Endothelial cell (in vitro differentiated cells): ENCODE data around the gene ADGRV1. TPM values are rescaled to one million over a fixed set of nuclear protein-coding genes. Genes with fewer than 3 reads are reported as not detected.

Experiments
- DNase-seq: peaks from one replicate; pipeline ENCODE4 v3.0.0; 2021; ENCODE audit warnings: low spot score
- H3K27ac Mint-ChIP-seq: one replicate; pipeline ENCODE4 v1.8.0; 2021; ENCODE audit warnings: mixed read lengths, inconsistent platforms; ENCODE audit not compliant: unreplicated experiment
- H3K27me3 Mint-ChIP-seq: one replicate; pipeline ENCODE4 v1.8.0; 2021; ENCODE audit warnings: mild to moderate bottlenecking, moderate library complexity, mixed read lengths, inconsistent platforms; ENCODE audit not compliant: unreplicated experiment
- H3K36me3 Mint-ChIP-seq: one replicate; pipeline ENCODE4 v1.8.0; 2021; ENCODE audit warnings: mild to moderate bottlenecking, low read depth, mixed read lengths, inconsistent platforms; ENCODE audit not compliant: unreplicated experiment
- H3K4me1 Mint-ChIP-seq: one replicate; pipeline ENCODE4 v1.8.0; 2021; ENCODE audit warnings: mild to moderate bottlenecking, mixed read lengths, inconsistent platforms; ENCODE audit not compliant: unreplicated experiment
- H3K4me3 Mint-ChIP-seq: one replicate; pipeline ENCODE4 v1.8.0; 2021; ENCODE audit warnings: mild to moderate bottlenecking, mixed read lengths, inconsistent platforms; ENCODE audit not compliant: unreplicated experiment
- H3K9me3 Mint-ChIP-seq: one replicate; pipeline ENCODE4 v1.8.0; 2021; ENCODE audit warnings: mixed read lengths, inconsistent platforms; ENCODE audit not compliant: unreplicated experiment
- CTCF ChIP-seq: fragments of 200-600 bp; sonication (generic); IDR thresholded peaks from one replicate; pipeline ENCODE4 v1.5.0; 2021; ENCODE audit warnings: antibody characterized with exemption; ENCODE audit not compliant: unreplicated experiment
- total RNA-seq: library from RNA; stranded (reverse); fragmentation: NEBNext Ultra II Directional; extraction: Animal tissue kit (Norgen Biotek cat#: 25700); gene quantifications from one replicate; pipeline ENCODE4 v1.2.1, GENCODE V29; 2021; ENCODE audit not compliant: unreplicated experiment

Gene ADGRV1
- total RNA-seq, 1 donor from 2014 or later, result 23.1 TPM

- peaks cover 13% of the 10 kb centered on the region for H3K4me1 Mint-ChIP-seq
- DNase-seq, result no peak
- no peak for TF ChIP-seq CTCF
- H3K27ac Mint-ChIP-seq, result peak overlapping the region; percentile 57
- no peaks in the 10 kb centered on the region for H3K36me3 Mint-ChIP-seq
- H3K4me3 Mint-ChIP-seq, result no peak overlapping the region
- H3K9me3 Mint-ChIP-seq, result no peaks in the 10 kb centered on the region
- H3K27me3 Mint-ChIP-seq, result peaks cover 1% of the 10 kb centered on the region
Observed at GRCh38 chr5:90638878-90639277, 80.3 kb downstream of the ADGRV1 start.

- DNase-seq, result no peak
- no peak for TF ChIP-seq CTCF
- H3K27ac Mint-ChIP-seq, result no peak overlapping the region
- H3K4me1 Mint-ChIP-seq, result peaks cover 23% of the 10 kb centered on the region
- no peak overlapping the region for H3K4me3 Mint-ChIP-seq
- H3K36me3 Mint-ChIP-seq, result no peaks in the 10 kb centered on the region
- H3K9me3 Mint-ChIP-seq, result no peaks in the 10 kb centered on the region
- H3K27me3 Mint-ChIP-seq, result no peaks in the 10 kb centered on the region
Observed at GRCh38 chr5:90640484-90641059, 82.0 kb downstream of the ADGRV1 start.

- peaks cover 21% of the 10 kb centered on the region for H3K4me1 Mint-ChIP-seq
- H3K4me3 Mint-ChIP-seq, result no peak overlapping the region
- H3K27me3 Mint-ChIP-seq, result no peaks in the 10 kb centered on the region
- no peaks in the 10 kb centered on the region for H3K9me3 Mint-ChIP-seq
- H3K27ac Mint-ChIP-seq, result no peak overlapping the region
- no peak for DNase-seq
- H3K36me3 Mint-ChIP-seq, result no peaks in the 10 kb centered on the region
- no peak for TF ChIP-seq CTCF
Observed at GRCh38 chr5:90641528-90641927, 82.9 kb downstream of the ADGRV1 start.

- H3K9me3 Mint-ChIP-seq, result no peaks in the 10 kb centered on the region
- no peak overlapping the region for H3K27ac Mint-ChIP-seq
- H3K36me3 Mint-ChIP-seq, result no peaks in the 10 kb centered on the region
- DNase-seq, result no peak
- H3K4me1 Mint-ChIP-seq, result peaks cover 21% of the 10 kb centered on the region
- no peak for TF ChIP-seq CTCF
- no peak overlapping the region for H3K4me3 Mint-ChIP-seq
- no peaks in the 10 kb centered on the region for H3K27me3 Mint-ChIP-seq
Observed at GRCh38 chr5:90642706-90643229, 84.2 kb downstream of the ADGRV1 start.

- Mint-ChIP-seq H3K27me3 (no peaks in the 10 kb centered on the region), H3K9me3 (no peaks in the 10 kb centered on the region), H3K4me3 (no peak overlapping the region), H3K36me3 (no peaks in the 10 kb centered on the region), H3K4me1 (peaks cover 18% of the 10 kb centered on the region), H3K27ac (peak overlapping the region; percentile 83)
- TF ChIP-seq CTCF, result no peak
- DNase-seq, result no peak
Observed at GRCh38 chr5:90644132-90644531, 85.5 kb downstream of the ADGRV1 start.
